HG03045 (cell line): ENCODE measurements around the gene XNDC1N.
A peak's percentile ranks its signal among the peaks of the same experiment; 100 is the strongest.

Experiments
- ATAC-seq: cut with Tn5 transposase; IDR thresholded peaks from one replicate; pipeline ENCODE4 v1.9.1; 2021; ENCODE audit warnings: mild to moderate bottlenecking, moderate library complexity; ENCODE audit not compliant: unreplicated experiment

The XNDC1N gene, protein sequence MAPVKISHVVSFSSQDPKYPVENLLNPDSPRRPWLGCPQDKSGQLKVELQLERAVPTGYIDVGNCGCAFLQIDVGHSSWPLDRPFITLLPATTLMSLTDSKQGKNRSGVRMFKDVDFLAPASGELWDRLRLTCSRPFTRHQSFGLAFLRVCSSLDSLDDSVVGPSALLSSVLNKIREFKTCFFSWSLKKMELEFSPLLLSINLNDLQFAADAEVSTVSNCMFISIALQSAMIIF

DNA sequence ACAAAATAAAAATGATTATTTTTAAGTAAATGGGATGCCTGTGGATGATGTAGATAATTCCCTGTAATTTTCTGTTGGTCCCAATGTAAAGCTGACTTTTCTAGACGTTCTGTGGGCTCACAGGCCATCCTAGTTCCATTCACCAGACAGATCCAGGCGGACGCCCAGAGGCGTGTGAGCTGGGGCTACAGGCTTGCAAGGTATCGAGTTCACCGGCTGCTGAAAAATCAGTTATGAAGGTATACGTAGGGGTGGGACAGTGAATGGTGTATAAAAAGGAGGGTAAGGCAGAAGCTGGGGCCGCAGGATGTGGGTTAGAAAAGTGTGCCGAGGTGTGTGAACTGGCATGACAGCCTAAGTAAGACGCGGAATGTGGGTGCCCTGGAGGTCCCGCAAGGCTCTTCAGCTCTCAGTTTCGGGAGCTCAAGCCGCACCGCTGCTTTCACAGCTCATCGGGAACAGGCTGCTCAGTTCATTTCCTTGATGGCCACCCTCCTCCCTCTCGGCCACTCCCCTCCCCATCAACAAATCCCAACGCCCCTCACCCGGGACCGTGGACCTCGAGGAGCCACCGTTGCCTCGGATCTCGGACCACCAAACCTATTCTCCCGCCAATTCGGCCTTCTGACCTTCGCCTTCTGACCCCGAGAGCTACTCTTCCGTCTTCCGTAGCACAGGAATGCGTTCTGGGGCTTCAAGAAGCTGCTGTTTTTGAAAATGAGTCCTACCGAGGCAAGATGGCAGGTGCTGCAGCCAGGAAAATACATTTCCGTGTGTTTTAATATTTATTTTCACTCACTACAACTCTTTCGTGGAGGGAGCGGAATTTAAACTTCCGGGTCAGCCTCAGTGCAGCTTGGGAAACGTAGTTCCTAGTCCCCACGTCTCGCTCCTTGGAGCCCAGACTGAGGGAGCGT, at the start of gene XNDC1N:
Gene XNDC1N, minus strand, starts transcription at position 775 of the 917 bp plus-strand sequence. CDS start 5,241 bp downstream, outside the sequence.
- ATAC-seq: peak; percentile 74

DNA sequence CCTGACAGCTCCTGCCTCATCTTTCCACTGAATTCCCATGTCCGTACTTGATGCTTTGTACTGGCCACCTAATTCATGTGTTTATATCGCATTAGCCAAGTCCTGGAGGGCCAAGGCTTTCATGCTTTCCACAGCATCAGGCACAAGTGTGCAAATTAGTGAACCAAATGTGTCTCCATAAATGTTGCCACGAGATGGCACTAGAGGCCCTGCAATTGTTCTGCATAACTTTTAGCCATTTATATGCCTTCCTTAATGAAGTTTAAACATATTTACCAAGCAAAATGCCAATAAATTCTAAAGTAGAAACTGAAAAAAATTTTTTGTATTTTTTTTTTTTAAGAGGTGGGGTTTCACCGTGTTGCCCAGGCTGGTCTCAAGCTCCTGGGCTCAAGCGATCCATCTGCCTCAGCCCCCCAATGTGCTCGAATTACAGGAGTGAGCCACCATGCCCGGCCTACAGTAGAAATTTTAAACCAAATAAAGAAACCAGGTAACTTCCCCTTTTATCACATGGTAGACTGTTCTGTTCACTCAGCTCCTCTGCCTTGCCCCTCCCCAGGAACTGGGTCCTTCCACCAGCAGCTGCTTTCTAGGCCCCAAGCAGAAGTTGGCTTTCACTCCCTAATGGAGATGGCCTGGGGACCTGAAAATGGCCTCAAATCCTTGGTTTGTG, 49.5 kb upstream of the XNDC1N start:
- ATAC-seq: no peak

DNA sequence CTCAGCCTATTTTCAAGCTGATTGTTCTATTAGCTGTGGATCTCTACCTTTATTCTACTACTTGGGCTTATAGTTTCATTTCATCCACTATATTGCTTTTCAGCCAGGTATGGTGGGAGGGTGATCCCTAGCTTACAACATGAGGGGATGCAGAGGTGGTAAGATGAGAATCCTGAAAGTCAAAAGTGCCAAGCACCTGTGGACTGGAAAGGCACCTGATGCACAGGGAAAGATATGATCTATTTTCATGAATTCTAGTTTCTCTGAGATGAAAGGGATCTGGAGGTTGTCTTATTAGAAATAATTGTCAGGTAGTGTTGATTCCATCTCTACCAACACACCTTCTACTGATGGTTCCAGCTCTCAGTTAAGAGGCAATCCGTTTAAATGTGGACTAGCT, 48.7 kb upstream of the XNDC1N start:
- no peak for ATAC-seq

DNA sequence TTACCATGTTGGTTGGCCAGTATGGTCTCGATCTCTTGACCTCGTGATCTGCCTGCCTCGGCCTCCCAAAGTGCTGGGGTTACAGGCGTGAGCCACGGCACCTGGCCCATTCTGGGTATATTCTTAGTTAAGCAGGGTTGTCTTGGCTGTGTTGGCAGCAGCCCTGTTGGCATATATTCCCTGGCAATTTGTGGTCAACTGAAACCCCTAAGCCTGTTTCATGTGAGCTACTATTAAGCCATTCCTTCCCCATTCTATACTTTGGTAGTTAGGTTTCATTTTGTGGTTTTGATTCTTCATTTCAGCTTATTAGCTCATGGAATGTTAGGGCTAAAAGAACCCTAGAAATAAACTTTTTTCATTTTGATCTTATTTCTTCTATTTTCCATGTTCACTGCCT, 48.2 kb upstream of the XNDC1N start:
- no peak for ATAC-seq

DNA sequence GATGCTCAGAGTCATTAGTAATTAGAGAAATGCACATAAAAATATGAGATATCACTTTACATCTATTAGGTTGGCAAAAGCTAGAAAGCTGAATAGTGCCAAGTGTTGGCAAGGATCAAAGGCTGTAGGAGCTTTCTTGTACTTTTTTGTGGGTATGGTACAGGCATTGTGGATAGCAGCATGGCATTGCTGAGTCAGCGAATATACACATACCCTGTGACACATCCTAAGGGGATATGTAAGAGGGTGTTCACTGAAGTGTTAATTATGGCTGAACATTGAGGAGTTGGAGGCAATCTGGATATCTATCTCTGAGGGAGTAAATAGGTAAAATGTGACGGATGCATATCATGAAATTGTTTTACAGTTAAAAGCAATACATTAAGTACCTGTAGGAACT, 43.3 kb upstream of the XNDC1N start:
- no peak for ATAC-seq

DNA sequence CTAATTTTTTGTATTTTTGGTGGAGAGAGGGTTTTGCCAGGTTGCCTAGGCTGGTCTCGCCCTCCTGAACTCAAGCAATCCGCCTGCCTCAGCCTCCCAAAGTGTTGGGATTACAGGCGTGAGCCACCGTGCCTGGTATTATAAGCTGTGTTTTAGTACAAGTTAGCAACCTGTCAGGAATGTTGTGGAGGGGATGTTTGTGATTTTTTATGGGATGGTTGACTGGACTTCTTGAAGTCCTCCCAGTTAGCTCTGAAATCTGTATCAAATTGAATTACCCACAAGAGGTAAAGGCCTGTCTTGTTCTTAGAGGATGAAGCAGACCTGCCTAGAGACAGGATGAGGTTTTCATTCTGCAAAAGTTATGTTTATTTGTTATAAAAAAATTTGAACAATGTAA, 36.2 kb upstream of the XNDC1N start:
- no peak for ATAC-seq

DNA sequence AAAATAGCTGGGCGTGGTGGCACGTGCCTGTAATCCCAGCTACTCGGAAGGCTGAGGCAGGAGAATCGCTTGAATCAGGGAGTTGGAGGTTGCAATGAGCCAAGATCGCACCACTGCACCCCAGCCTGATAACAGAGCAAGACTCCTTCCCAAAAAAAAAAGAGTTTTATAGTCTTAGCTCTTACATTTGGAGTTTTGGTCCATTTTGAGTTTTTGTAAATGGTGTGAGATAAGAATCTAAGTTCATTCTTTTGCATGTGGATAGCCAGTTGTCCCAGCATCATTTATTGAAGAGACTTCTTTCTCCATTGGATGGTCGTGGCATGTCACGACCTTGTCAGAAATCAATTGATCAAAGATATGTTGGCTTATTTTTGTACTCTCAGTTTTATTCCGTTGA, 35.1 kb upstream of the XNDC1N start:
- no peak for ATAC-seq

DNA sequence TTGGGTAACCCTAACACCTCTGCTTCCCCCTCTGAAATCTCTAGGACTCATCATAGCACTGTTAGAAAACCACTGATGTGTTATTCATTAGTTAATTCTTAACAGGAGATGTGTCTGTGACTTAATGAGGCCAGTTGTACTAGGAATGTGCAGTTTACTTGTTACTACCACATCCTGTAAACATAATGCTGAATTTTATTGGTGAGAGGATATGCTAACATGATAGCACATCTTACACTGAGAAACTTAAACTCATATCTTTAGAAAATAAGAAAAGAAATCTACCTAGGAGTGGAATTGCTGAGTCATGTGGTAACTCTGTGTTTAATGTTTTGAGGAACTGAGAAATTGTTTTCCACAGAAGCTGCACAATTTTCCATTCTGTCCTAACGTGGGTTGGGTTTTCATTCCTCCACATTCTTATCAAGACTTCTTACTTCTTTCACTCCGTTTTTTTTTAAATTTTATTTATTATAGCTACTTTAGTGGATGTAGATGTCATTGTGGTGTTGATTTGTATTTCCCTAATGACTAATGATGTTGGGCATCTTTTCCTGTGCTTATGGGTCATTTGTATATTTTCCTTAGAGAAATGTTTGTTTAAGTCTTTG, 34.1 kb upstream of the XNDC1N start:
- no peak for ATAC-seq

DNA sequence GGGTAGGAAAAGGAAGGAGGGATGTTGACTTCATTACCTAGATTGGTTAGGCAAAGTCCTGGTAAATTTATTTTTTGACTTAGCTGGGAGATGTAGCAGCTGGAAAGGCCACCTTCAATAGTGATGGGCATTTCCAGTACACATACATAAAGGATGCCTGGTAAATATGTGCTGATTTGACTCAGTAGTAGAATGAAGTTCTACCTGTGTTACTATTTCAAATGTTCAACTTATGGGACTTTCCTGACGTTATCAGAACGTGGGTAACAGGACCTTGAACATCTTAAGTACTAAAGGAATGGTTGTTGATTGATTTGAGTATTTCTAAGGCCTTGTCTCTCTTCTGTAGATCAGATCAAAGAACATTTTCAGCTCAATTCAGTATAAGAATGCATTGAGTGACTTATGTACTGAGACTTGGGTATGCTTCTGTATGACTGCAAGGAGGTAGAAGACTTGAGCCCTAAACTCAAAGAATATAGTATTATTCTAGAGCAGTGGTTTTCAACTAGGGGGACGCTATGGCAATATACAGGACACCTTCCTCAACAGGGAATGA, 27.6 kb upstream of the XNDC1N start:
- no peak for ATAC-seq

DNA sequence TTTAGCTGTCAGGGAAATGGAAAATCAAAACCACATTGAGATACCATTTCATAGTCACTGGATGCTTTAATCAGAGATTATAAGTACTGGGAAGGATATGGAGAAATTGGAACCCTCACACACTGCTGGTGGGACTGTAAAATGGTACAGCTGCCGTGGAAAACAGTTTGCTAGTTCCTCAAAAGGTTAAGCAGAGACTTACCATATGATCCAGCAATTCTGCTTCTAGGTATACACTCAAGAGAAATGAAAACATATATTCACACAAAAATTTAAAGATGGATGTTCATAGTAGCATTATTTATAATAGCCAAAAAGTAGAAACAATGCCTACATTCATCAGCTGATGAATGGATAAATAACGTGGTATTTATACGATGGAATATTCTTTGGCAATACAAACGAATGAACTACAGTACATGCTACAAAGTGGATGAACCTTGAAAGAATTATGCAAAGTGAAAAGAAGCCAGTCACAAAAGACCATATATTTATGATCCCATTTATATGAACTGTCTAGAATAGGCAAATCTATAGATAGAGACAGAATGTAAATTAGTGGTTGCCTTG, 23.4 kb upstream of the XNDC1N start:
- no peak for ATAC-seq

DNA sequence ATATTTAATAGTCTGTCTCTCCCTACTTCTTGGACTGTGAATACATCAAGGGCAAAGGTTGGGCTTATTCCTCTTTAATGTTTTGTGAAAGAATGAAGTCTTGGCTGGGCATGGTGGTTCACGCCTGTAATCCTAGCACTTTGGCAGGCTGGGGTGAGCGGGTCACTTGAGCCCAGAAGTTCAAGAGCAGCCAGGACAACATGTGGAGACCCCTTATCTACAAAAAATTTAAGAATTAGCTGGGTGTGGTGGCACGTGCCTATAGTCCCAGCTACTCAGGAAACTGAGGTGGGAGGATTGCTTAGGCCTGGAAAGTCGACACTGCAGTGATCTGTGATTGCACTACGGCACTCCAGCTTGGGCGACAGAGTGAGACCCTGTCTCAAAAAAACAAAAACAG, 20.6 kb upstream of the XNDC1N start:
- ATAC-seq: no peak

DNA sequence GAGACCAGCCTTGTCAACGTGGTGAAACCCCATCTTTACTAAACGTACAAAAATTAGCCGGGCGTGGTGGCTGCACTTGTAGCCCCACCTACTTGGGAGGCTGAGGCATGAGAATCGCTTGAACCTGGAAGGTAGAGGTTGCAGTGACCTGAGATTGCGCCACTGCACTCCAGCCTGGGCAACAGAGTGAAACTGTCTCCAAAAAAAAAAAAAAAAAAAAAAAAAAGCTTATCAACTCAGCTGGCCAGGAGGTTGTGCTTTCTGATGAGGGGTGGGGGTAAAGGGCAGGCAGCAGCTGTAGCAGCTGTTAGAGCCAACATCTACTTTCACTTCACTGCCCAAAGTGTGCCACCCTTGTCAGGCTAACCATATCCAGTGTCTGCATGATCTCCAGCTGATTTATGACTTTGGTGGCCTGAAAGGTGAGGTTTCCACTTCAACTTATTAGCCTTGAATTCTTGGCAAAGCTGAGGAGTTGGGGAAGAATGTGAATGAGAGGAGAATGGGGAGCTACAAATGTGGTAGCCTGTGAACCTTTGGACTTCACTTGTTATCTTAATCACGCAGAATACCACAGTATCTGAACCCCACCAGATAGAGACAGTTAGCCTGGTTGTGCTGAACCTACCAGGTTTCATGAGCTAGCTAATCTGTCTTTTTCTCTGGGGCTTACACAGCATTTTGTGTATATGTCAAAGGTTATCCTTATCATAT, 20.1 kb upstream of the XNDC1N start:
- no peak for ATAC-seq

DNA sequence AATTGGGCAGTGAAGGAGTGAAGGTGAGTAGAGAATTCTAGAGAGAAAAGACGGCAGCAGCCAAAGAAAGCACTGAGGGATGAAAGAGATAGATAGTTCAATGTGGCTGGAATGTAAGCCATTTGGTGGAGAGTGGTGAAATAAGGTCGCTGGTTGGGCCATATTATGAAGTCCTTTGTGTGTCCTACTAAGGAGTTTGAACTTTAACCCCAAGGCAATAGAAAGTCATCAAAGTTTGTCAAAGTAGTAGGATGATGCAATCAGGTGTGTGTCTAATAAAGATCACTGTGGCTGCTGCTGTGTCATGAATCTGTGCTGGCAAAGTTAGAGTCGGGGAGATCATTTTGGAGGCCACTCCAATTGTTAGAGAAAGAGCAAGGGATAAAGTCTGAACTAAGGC, 19.1 kb upstream of the XNDC1N start:
- no peak for ATAC-seq

DNA sequence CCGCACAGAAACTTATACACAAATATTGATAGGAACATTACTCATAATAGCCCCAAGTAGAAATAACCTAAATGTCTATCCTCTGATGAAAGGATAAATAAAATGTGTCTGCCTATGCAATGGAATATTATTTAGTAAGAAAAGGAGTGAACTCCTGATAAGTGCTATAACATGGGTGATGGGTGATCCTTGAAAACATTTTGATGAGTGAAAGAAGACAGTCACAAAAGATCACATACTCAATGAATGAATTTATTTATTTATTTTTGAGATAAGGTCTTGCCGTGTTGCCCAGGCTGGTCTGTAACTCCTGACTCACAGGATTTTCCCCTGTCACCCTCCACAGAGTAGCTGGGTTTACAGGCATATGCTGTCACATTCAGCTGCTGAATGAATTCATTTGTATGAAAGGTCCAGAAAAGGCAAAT, 17.8 kb upstream of the XNDC1N start:
- no peak for ATAC-seq

DNA sequence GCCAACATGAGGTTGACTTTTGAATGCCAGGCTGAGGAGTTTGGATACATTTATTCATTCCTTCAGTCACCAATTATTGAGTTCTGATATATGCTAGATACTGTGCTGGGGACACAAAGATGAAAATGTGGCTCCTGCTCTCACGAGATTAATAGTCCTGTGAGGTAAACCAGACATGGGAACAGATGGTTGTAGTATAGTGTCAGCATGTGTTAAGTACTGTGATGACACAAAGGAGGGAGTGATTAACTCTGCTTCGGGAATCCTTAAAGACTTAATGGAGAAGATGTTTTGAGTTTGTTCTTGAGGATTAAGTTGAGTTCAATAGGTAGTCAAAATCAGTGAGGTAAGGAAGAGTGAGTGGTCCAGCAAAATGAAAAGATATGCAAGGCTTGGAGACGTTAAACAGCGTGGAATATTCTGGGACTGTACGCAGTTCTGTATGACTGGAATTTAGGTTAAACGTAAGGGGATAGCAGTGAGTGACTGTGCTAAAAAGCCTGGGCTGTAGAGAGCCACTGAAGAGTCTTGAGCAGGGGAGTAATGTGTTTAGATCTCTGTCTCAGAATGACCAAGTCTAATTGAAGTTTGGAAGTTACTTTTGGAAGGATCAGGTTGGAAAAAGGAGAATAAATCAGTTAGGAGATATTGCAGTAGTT, 12.3 kb upstream of the XNDC1N start:
- ATAC-seq: no peak

DNA sequence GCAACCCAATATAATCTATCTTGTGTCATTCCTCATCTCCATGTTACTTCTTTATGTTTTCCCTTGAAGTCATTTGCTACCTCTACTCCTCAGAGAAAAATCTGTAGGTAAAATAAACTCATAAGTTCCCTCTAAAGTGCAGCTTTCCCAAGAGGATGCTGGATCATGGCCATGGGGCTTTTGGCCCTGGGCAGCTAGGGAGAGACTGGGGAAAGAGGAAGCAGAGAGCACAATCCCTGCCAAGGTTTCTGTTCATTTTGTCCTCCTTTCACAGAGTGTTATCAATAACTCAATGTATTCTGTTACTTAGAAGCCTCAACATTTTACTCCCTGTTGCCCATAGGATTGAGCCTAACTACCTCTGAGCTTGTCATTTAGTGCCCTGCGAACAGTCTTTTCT, 9.4 kb upstream of the XNDC1N start:
- ATAC-seq: no peak

DNA sequence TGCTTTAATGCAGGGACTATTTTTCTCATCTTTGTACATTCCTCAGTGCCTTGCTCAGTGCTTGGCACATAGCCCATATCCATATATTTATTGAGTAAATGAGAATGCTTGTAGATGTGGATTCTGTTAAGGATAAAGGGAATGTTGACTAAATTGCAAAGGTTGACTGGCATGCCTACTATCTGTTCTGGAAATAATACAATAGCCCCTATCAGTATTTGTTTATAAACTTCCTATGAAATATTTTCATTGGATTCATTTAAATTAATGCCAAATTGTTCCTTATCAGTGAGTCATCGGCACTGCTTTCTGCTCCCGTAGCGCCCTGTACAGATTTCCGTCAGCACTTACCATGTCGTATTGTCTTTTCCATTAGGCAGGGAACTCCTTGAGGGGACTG, 8.4 kb upstream of the XNDC1N start:
- no peak for ATAC-seq

DNA sequence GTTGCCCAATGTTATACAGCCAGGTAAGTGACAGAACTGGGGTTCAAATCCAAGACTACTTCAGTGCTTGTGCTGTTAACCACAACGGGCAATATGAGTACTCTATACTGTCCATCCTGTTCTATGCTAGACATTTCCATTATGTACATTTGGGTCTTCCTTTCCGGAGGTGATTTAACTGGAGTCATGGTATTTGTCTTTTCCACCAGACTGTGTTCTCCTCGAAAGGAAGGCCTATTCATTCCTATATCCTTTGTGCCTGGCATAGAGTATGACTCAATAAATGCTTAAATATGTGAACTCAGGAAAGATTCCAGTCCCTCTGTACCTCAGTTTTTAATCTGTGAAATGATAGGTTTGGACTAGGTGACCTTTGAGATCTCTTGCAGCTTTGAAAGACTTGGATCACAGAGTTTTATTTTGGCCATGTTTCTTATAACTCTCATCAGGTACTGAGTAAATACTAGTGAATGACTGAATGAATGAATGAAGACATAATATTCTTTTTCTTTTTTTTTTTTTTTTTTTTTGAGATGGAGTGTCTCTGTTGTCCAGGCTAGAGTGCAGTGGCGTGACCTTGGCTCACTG, 7.0 kb upstream of the XNDC1N start:
- ATAC-seq: no peak

DNA sequence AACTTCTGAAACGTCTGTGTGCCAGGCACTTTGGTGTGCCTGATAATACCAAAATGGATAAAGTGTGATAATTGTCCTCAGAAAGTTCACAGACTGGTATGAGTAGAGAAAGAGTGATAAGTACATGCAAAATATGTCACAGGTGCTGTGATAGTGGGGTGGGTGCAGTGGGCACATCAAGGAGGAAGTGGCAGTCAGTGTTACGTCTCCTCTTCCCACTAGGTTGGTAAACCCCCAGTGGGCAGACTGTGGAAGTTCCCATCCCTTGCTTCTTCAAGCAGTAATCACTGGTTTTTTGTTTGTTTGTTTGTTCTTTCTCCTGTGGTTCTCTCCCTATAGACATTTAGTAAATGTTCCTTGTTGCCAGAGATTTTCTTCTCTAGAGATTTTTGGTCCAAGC, 5.8 kb upstream of the XNDC1N start:
- ATAC-seq: no peak
